Suprapubic skin (tissue), 4 donors: ENCODE data around the gene LRFN2.

Experiments used
- CTCF ChIP-seq, 2 donors: fragments of 200-600 bp in 1 of 2; fragments of 450-650 bp in 1 of 2; sonication (generic) in 1 of 2; IDR thresholded peaks; one replicate each; pipeline ENCODE4 v1.5.1; 2016 to 2019; ENCODE audit warnings: antibody characterized with exemption in 2 of 2, mild to moderate bottlenecking in 1 of 2, moderate library complexity in 1 of 2
- EP300 ChIP-seq: sonication (generic); formaldehyde crosslinking; IDR thresholded peaks from one replicate; pipeline ENCODE4 v1.6.1; 2017; ENCODE audit warnings: antibody characterized with exemption
- POLR2A ChIP-seq, 2 donors: fragments of 450-650 bp; IDR thresholded peaks; one replicate each; pipeline ENCODE4 v1.6.1; 2017; ENCODE audit warnings: antibody characterized with exemption in 2 of 2, mild to moderate bottlenecking in 2 of 2, moderate library complexity in 2 of 2
- POLR2AphosphoS5 ChIP-seq, 3 donors: sonication (generic); formaldehyde crosslinking; IDR thresholded peaks; one replicate each; pipeline ENCODE4 v1.6.1; 2017; ENCODE audit warnings: antibody characterized with exemption in 3 of 3

DNA sequence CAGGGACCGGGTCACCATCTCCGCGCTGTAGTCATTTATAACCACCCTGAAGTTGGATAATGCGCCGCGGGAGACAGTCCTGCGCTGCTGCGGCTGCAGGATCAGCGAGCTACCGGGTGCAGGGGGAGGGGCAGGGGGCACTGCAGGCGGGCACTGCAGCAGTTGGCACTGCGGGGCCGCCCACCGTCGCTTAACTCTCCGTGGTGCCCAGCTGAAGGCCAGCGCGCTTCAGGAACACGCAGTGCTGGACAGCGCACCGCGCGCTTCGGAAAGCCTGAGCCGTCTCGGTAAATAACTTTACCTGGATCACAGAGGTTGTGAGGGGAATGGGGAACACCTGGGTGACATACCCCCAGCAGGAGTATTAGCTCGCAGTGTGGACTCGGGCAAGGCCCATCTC, 12.4 kb upstream of the LRFN2 start:
- TF ChIP-seq POLR2A (IDR thresholded peaks at IDR 0.05) (no peak), CTCF (IDR thresholded peaks at IDR 0.05) (no peak), EP300 (no peak), POLR2AphosphoS5 (IDR thresholded peaks at IDR 0.05) (no peak)
